Dedifferentiated amniotic fluid mesenchymal stem cell (primary cell): ENCODE data around the gene ADCY3.

Source experiments
- DNase-seq: peaks from one replicate; pipeline ENCODE4 v3.0.0-alpha.2; 2016; ENCODE audit errors: extremely low spot score

ADCY3 gene

GRCh38 chr2:24926220-24926601 is 6.2 kb upstream of the ADCY3 start:
- DNase-seq = no peak

GRCh38 chr2:24925815-24926214 is 5.8 kb upstream of the ADCY3 start:
- DNase-seq = no peak

GRCh38 chr2:24924732-24925131 is 4.7 kb upstream of the ADCY3 start:
- no peak for DNase-seq

GRCh38 chr2:24924266-24924665 is 4.2 kb upstream of the ADCY3 start:
- DNase-seq = no peak

GRCh38 chr2:24923106-24923505 is 3.1 kb upstream of the ADCY3 start:
- no peak for DNase-seq

GRCh38 chr2:24922556-24922955 is 2.5 kb upstream of the ADCY3 start:
- DNase-seq = no peak

- no peak for DNase-seq
Observed at GRCh38 chr2:24920809-24921441, 888 bp upstream of the ADCY3 start.

- no peak for DNase-seq
Observed at GRCh38 chr2:24919506-24920097, 435 bp downstream of the ADCY3 start.

GRCh38 chr2:24919037-24919505 is 966 bp downstream of the ADCY3 start:
- DNase-seq = no peak

- DNase-seq = no peak
Observed at GRCh38 chr2:24918326-24919036, 1.6 kb downstream of the ADCY3 start.

- no peak for DNase-seq
Observed at GRCh38 chr2:24917731-24918325, 2.2 kb downstream of the ADCY3 start.

GRCh38 chr2:24917086-24917485 is 3.0 kb downstream of the ADCY3 start:
- DNase-seq = no peak

- DNase-seq = no peak
Observed at GRCh38 chr2:24915796-24916195, 4.2 kb downstream of the ADCY3 start.

GRCh38 chr2:24915175-24915574 is 4.9 kb downstream of the ADCY3 start:
- DNase-seq = no peak

GRCh38 chr2:24914713-24915112 is 5.3 kb downstream of the ADCY3 start:
- DNase-seq = no peak

- no peak for DNase-seq
Observed at GRCh38 chr2:24913911-24914310, 6.1 kb downstream of the ADCY3 start.

- no peak for DNase-seq
Observed at GRCh38 chr2:24912986-24913385, 7.1 kb downstream of the ADCY3 start.

- no peak for DNase-seq
Observed at GRCh38 chr2:24912523-24912922, 7.5 kb downstream of the ADCY3 start.

GRCh38 chr2:24910245-24910644 is 9.8 kb downstream of the ADCY3 start:
- DNase-seq = no peak

GRCh38 chr2:24909555-24910177 is 10.4 kb downstream of the ADCY3 start:
- peak; percentile 34 for DNase-seq

- DNase-seq = no peak
Observed at GRCh38 chr2:24908461-24908901, 11.6 kb downstream of the ADCY3 start.

- no peak for DNase-seq
Observed at GRCh38 chr2:24907116-24907515, 12.9 kb downstream of the ADCY3 start.
